SU-DHL-6 (cell line): Measurements from ENCODE around the gene MYOM1.

Experiments
- H2AFZ ChIP-seq: fragments of 200-600 bp; sonication (generic); 2 replicates; pipeline ENCODE4 v1.6.1; 2014; ENCODE audit warnings: low read depth, mild to moderate bottlenecking, moderate library complexity, mixed read lengths, antibody characterized with exemption, low read length; ENCODE audit not compliant: severe bottlenecking
- H3F3A ChIP-seq: fragments of 200-600 bp; shearing (Covaris generic); 2 replicates; pipeline ENCODE4 v1.6.0; 2016; ENCODE audit warnings: antibody characterized with exemption, mild to moderate bottlenecking; ENCODE audit not compliant: insufficient read depth
- H3K27ac ChIP-seq: fragments of 200-600 bp; sonication (generic); 2 replicates; pipeline ENCODE4 v1.5.1; 2016; ENCODE audit warnings: low read depth, mild to moderate bottlenecking, low read length, moderate library complexity, mixed read lengths
- H3K27me3 ChIP-seq: fragments of 200-600 bp; sonication (generic), shearing (Covaris generic); 2 replicates; pipeline ENCODE4 v1.6.0; 2014; ENCODE audit warnings: mild to moderate bottlenecking, low read length
- H3K36me3 ChIP-seq: fragments of 200-600 bp; sonication (generic); 2 replicates; pipeline ENCODE4 v1.6.1; 2014; ENCODE audit warnings: mild to moderate bottlenecking, low read length, mixed read lengths
- H3K4me2 ChIP-seq: fragments of 300-600, 200-600 bp; shearing (Covaris generic), sonication (generic); 2 replicates; pipeline ENCODE4 v1.6.0; 2014; ENCODE audit warnings: low read length, low read depth, mild to moderate bottlenecking; ENCODE audit not compliant: poor library complexity, severe bottlenecking
- H3K4me3 ChIP-seq: fragments of 200-600 bp; sonication (generic); 2 replicates; pipeline ENCODE4 v1.5.1; 2014; ENCODE audit warnings: antibody characterized with exemption, low read length, mild to moderate bottlenecking, mixed read lengths; ENCODE audit not compliant: insufficient read depth, poor library complexity, severe bottlenecking
- H3K79me2 ChIP-seq: fragments of 200-600 bp; sonication (generic); 2 replicates; pipeline ENCODE4 v1.6.1; 2014; ENCODE audit warnings: mild to moderate bottlenecking, low read length, moderate library complexity; ENCODE audit not compliant: insufficient read depth
- H3K9ac ChIP-seq: fragments of 200-600 bp; sonication (generic); 2 replicates; pipeline ENCODE4 v1.7.0; 2014; ENCODE audit warnings: mild to moderate bottlenecking, low read length
- H3K9me2 ChIP-seq: fragments of 200-600 bp; sonication (generic); replicated peaks from 2 replicates; pipeline ENCODE4 v1.6.1; 2014; ENCODE audit warnings: low read length; ENCODE audit not compliant: insufficient read depth
- H3K9me3 ChIP-seq: fragments of 200-600 bp; sonication (generic); 2 replicates; pipeline ENCODE4 v1.6.1; 2014; ENCODE audit warnings: low read length, mixed read lengths; ENCODE audit not compliant: insufficient read depth
- H4K20me1 ChIP-seq: fragments of 200-600 bp; sonication (generic); 2 replicates; pipeline ENCODE4 v1.6.1; 2014; ENCODE audit warnings: low read depth, mild to moderate bottlenecking, antibody characterized with exemption, low read length, moderate library complexity, mixed read lengths
- CTCF ChIP-seq: fragments of 200-600 bp; sonication (generic); IDR thresholded peaks from one replicate; pipeline ENCODE4 v1.5.1; 2017; ENCODE audit warnings: antibody characterized with exemption, mild to moderate bottlenecking, low read length, moderate library complexity; ENCODE audit not compliant: insufficient read depth, poor library complexity, severe bottlenecking
- EZH2phosphoT487 ChIP-seq: fragments of 200-600 bp; sonication (generic), shearing (Covaris generic); conservative IDR thresholded peaks from 2 replicates; pipeline ENCODE4 v1.6.1; 2018; ENCODE audit warnings: mild to moderate bottlenecking, antibody characterized with exemption, low read length, moderate library complexity, mixed read lengths

The MYOM1 gene

GRCh38 chr18:3192286-3192685 is 27.5 kb downstream of the MYOM1 start:
- no peaks in the 10 kb centered on the region for H3K79me2 ChIP-seq
- TF ChIP-seq EZH2phosphoT487 (no peak), CTCF (no peak)
- no peak overlapping the region for H2AFZ ChIP-seq
- no peaks in the 10 kb centered on the region for H3K27me3 ChIP-seq
- H3K27ac ChIP-seq = no peak overlapping the region
- H4K20me1 ChIP-seq = no peaks in the 10 kb centered on the region
- H3K9me2 ChIP-seq = no peaks in the 10 kb centered on the region
- no peak overlapping the region for H3K9ac ChIP-seq
- no peaks in the 10 kb centered on the region for H3F3A ChIP-seq
- H3K4me3 ChIP-seq = no peak overlapping the region
- no peak overlapping the region for H3K4me2 ChIP-seq
- H3K36me3 ChIP-seq = no peaks in the 10 kb centered on the region
- no peaks in the 10 kb centered on the region for H3K9me3 ChIP-seq

DNA sequence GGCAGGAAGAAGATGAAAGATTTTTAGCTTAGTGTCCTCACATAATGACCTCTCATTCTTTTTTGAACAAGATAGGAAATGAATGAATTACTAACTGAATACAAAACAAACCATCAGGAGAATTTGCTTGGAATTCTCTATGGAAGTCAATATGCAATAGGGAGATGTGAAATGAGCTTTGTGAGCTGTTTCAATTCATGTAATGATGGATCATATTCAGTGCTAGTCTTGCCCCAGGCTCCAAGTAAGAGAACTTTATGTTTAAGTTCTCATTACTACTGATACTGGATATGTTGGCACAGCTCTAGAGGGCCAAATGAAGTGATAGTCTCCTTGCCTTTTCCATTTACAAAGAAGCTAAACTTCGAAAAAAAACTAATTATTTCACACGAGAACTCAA is 29.2 kb downstream of the MYOM1 start:
- Histone ChIP-seq H3K4me2 (no peak overlapping the region), H3F3A (no peaks in the 10 kb centered on the region), H3K4me3 (no peak overlapping the region), H3K36me3 (no peaks in the 10 kb centered on the region), H4K20me1 (no peaks in the 10 kb centered on the region), H3K9ac (no peak overlapping the region), H3K79me2 (no peaks in the 10 kb centered on the region), H2AFZ (no peak overlapping the region), H3K9me3 (no peaks in the 10 kb centered on the region), H3K27ac (no peak overlapping the region), H3K9me2 (no peaks in the 10 kb centered on the region), H3K27me3 (no peaks in the 10 kb centered on the region)
- TF ChIP-seq EZH2phosphoT487 (no peak), CTCF (no peak)

GRCh38 chr18:3189884-3190283 is 29.9 kb downstream of the MYOM1 start:
- H2AFZ ChIP-seq = no peak overlapping the region
- no peak overlapping the region for H3K4me2 ChIP-seq
- TF ChIP-seq EZH2phosphoT487 (no peak), CTCF (no peak)
- no peak overlapping the region for H3K9ac ChIP-seq
- no peak overlapping the region for H3K27ac ChIP-seq
- no peaks in the 10 kb centered on the region for H4K20me1 ChIP-seq
- no peaks in the 10 kb centered on the region for H3F3A ChIP-seq
- no peaks in the 10 kb centered on the region for H3K9me2 ChIP-seq
- H3K79me2 ChIP-seq = no peaks in the 10 kb centered on the region
- H3K27me3 ChIP-seq = no peaks in the 10 kb centered on the region
- no peaks in the 10 kb centered on the region for H3K9me3 ChIP-seq
- H3K4me3 ChIP-seq = no peak overlapping the region
- no peaks in the 10 kb centered on the region for H3K36me3 ChIP-seq
